CD14-positive monocyte (primary cell): ENCODE results near the gene HYI. TPM values are rescaled to one million over a fixed set of nuclear protein-coding genes. Genes with fewer than 3 reads are reported as not detected.

Experiments
- DNase-seq, 3 donors: peaks; one replicate each; pipeline ENCODE4 v3.0.0-alpha.2; 2011 to 2022
- H2AFZ ChIP-seq: 2 replicates; pipeline ENCODE4 v1.6.0; 2012; ENCODE audit warnings: mild to moderate bottlenecking, low read depth, low read length, inconsistent platforms; ENCODE audit not compliant: insufficient read depth, poor library complexity, severe bottlenecking
- H3K27ac ChIP-seq, 2 donors: 1 replicate in 1 of 2; 2 replicates in 1 of 2; pipeline ENCODE4 v1.5.1; 2012 to 2013; ENCODE audit warnings: low read length in 2 of 2, control low read depth in 1 of 2, inconsistent platforms in 1 of 2, low read depth in 1 of 2, mild to moderate bottlenecking in 1 of 2
- H3K27me3 ChIP-seq, 2 donors: one replicate each; pipeline versions ENCODE4 v1.6.0 to v1.6.1; 2011 to 2013; ENCODE audit warnings: low read length in 2 of 2; ENCODE audit not compliant: control insufficient read depth in 2 of 2, insufficient read depth in 2 of 2
- H3K36me3 ChIP-seq, 2 donors: replicated peaks in 1 of 2; 1 replicate in 1 of 2; 2 replicates in 1 of 2; pipeline versions ENCODE4 v1.5.1 to v1.6.1; 2012 to 2013; ENCODE audit warnings: low read length in 2 of 2, control low read depth in 1 of 2, inconsistent platforms in 1 of 2, mild to moderate bottlenecking in 1 of 2; ENCODE audit not compliant: insufficient read depth in 2 of 2, control insufficient read depth in 1 of 2
- H3K4me1 ChIP-seq, 2 donors: 1 replicate in 1 of 2; 2 replicates in 1 of 2; pipeline versions ENCODE4 v1.5.1 to v1.6.1; 2012 to 2013; ENCODE audit warnings: low read length in 2 of 2, control low read depth in 1 of 2, inconsistent platforms in 1 of 2, mild to moderate bottlenecking in 1 of 2, moderate library complexity in 1 of 2; ENCODE audit not compliant: insufficient read depth in 2 of 2, control insufficient read depth in 1 of 2
- H3K4me2 ChIP-seq: replicated peaks from 2 replicates; pipeline ENCODE3; 2012; ENCODE audit warnings: low read length, moderate library complexity, mild to moderate bottlenecking; ENCODE audit not compliant: poor library complexity, severe bottlenecking; ENCODE audit errors: extremely low read depth
- H3K4me3 ChIP-seq, 3 experiments: fragments of 200-600 bp in 1 of 3; sonication (generic) in 1 of 3; replicated peaks in 1 of 3; 1 replicate in 2 of 3; 2 replicates in 1 of 3; pipeline ENCODE4 v1.5.1; 2011 to 2013; ENCODE audit warnings: low read length in 3 of 3, mild to moderate bottlenecking in 3 of 3, control low read depth in 2 of 3, low read depth in 2 of 3, inconsistent platforms in 1 of 3, moderate library complexity in 1 of 3
- H3K79me2 ChIP-seq: 2 replicates; pipeline ENCODE4 v1.6.0; 2012; ENCODE audit warnings: mild to moderate bottlenecking, control low read depth, inconsistent platforms, low read length, moderate library complexity; ENCODE audit not compliant: insufficient read depth
- H3K9ac ChIP-seq: 2 replicates; pipeline ENCODE4 v1.6.0; 2017; ENCODE audit warnings: low read length, mild to moderate bottlenecking; ENCODE audit not compliant: insufficient read depth, poor library complexity, severe bottlenecking
- H3K9me3 ChIP-seq, 2 donors: replicated peaks in 1 of 2; 1 replicate in 1 of 2; 2 replicates in 1 of 2; pipeline versions ENCODE4 v1.5.1 to v1.6.1; 2012 to 2013; ENCODE audit warnings: low read length in 2 of 2, control low read depth in 1 of 2; ENCODE audit not compliant: control insufficient read depth in 1 of 2, insufficient read depth in 1 of 2
- H4K20me1 ChIP-seq: 2 replicates; pipeline ENCODE4 v1.6.0; 2012; ENCODE audit warnings: mild to moderate bottlenecking, low read length, control low read depth, moderate library complexity; ENCODE audit not compliant: insufficient read depth
- H3K27ac Mint-ChIP-seq, 7 donors: one replicate each; pipeline ENCODE4 v1.8.0; 2020; ENCODE audit warnings: mild to moderate bottlenecking in 7 of 7, mixed read lengths in 7 of 7, moderate library complexity in 6 of 7, inconsistent platforms in 2 of 7
- H3K27me3 Mint-ChIP-seq, 3 donors: one replicate each; pipeline ENCODE4 v1.8.0; 2021 to 2022; ENCODE audit warnings: low read depth in 3 of 3, mild to moderate bottlenecking in 3 of 3, mixed read lengths in 3 of 3, moderate library complexity in 3 of 3, inconsistent platforms in 1 of 3
- H3K36me3 Mint-ChIP-seq, 2 donors: one replicate each; pipeline ENCODE4 v1.8.0; 2020; ENCODE audit warnings: mixed read lengths in 2 of 2, inconsistent platforms in 1 of 2, mild to moderate bottlenecking in 1 of 2
- H3K4me1 Mint-ChIP-seq: one replicate; pipeline ENCODE4 v1.8.0; 2020; ENCODE audit warnings: mild to moderate bottlenecking, mixed read lengths
- H3K4me3 Mint-ChIP-seq, 2 donors: one replicate each; pipeline ENCODE4 v1.8.0; 2020; ENCODE audit warnings: mild to moderate bottlenecking in 2 of 2, mixed read lengths in 2 of 2, moderate library complexity in 1 of 2
- H3K9me3 Mint-ChIP-seq, 7 donors: one replicate each; pipeline ENCODE4 v1.8.0; 2020 to 2022; ENCODE audit warnings: mixed read lengths in 7 of 7, mild to moderate bottlenecking in 6 of 7, moderate library complexity in 6 of 7, inconsistent platforms in 2 of 7
- CTCF ChIP-seq: fragments of 200-600 bp; IDR thresholded peaks from one replicate; pipeline ENCODE4 v1.8.0; 2022; ENCODE audit warnings: antibody characterized with exemption, mild to moderate bottlenecking
- WGBS: methylation state at CpG from one replicate; pipeline ENCODE4 v1.1.5; 2013; ENCODE audit warnings: missing lambda C conversion rate; ENCODE audit not compliant: insufficient coverage; 5-methylcytosine and 5-hydroxymethylcytosine counted together
- intact Hi-C, 2 donors: fragments of 100-400 bp; cut with micrococcal nuclease; formaldehyde crosslinking; loops; one replicate each; pipeline versions ENCODE4 v1.15.0 to v1.15.1; 2023
- polyA plus RNA-seq, 3 donors: library from polyadenylated mRNA; depleted of rRNA in 1 of 3; unstranded in 2 of 3; stranded (reverse) in 1 of 3; fragments of 300-500 nt in 2 of 3; fragments of >200 nt in 1 of 3; fragmentation: Illumina TruSeq in 2 of 3; gene quantifications; 1 replicate in 2 of 3; 2 replicates in 1 of 3; pipeline ENCODE4 v1.2.3, GENCODE V29; 2012 to 2021

The HYI gene
- polyA plus RNA-seq, 3 donors, result 0.74 to 7.2 (median 1.6) TPM

GRCh38 chr1:43410571-43410970, 43.2 kb downstream of the HYI start:
- no peak for DNase-seq
- intact Hi-C loops, result no loop called here
- no peaks in the 10 kb centered on the region for H3K9me3 ChIP-seq
- no peak overlapping the region for H3K4me3 ChIP-seq
- H3K4me2 ChIP-seq, result no peak overlapping the region
- H3K36me3 ChIP-seq, result peaks cover 45 to 67% of the 10 kb centered on the region in 2 donors
- no peaks in the 10 kb centered on the region for H3K4me1 Mint-ChIP-seq
- no peaks in the 10 kb centered on the region for H3K4me1 ChIP-seq
- no peaks in the 10 kb centered on the region for H3K9me3 Mint-ChIP-seq
- H3K4me3 Mint-ChIP-seq, result no peak overlapping the region
- no CpG with 5 or more reads among the region's 3 CpGs for WGBS
- TF ChIP-seq CTCF, result no peak
- no peaks in the 10 kb centered on the region for H3K79me2 ChIP-seq
- H3K27ac Mint-ChIP-seq, result peak overlapping the region in 1 of 7 donors; percentile 33
- no peaks in the 10 kb centered on the region for H3K27me3 Mint-ChIP-seq
- peaks cover 60 to 61% of the 10 kb centered on the region in 2 donors for H3K36me3 Mint-ChIP-seq
- H3K9ac ChIP-seq, result no peak overlapping the region
- no peak overlapping the region for H2AFZ ChIP-seq
- H3K27ac ChIP-seq, result no peak overlapping the region
- no peaks in the 10 kb centered on the region for H4K20me1 ChIP-seq
- no peaks in the 10 kb centered on the region for H3K27me3 ChIP-seq

- intact Hi-C loops, result no loop called here
- Histone ChIP-seq H3K9ac (no peak overlapping the region), H3K27me3 (no peaks in the 10 kb centered on the region), H3K4me2 (no peak overlapping the region), H3K4me3 (no peak overlapping the region), H3K4me1 (no peaks in the 10 kb centered on the region), H3K27ac (no peak overlapping the region), H2AFZ (no peak overlapping the region), H3K79me2 (no peaks in the 10 kb centered on the region), H4K20me1 (no peaks in the 10 kb centered on the region), H3K9me3 (no peaks in the 10 kb centered on the region), H3K36me3 (peaks cover 65 to 89% of the 10 kb centered on the region in 2 donors)
- Mint-ChIP-seq H3K4me3 (no peak overlapping the region), H3K27ac (no peak overlapping the region), H3K9me3 (no peaks in the 10 kb centered on the region), H3K36me3 (peaks cover 69 to 84% of the 10 kb centered on the region in 2 donors), H3K27me3 (peaks cover 0 to 1% (median 0%) of the 10 kb centered on the region in 3 donors), H3K4me1 (no peaks in the 10 kb centered on the region)
- no peak for DNase-seq
- TF ChIP-seq CTCF, result no peak
- WGBS, result 100% methylated on average over 1 of the region's 2 CpGs
Observed at GRCh38 chr1:43405876-43406234, 47.9 kb downstream of the HYI start.
